ENCODE results near the gene SHCBP1. TPM values are rescaled to one million over a fixed set of nuclear protein-coding genes. Genes with fewer than 3 reads are reported as not detected.
A peak's percentile ranks its signal among the peaks of the same experiment; 100 is the strongest.

SHCBP1 gene
- total and polyA plus RNA-seq, 9 of the 15 experiments (the other 6 are each of a cell fraction or from before 2014, with no cell fraction given) = 6.2 to 29.6 (median 19.7) TPM

- TF ChIP-seq HMBOX1 (IDR thresholded peaks at IDR 0.05) (no peak), HMG20A (CRISPR knock-in tag; conservative IDR thresholded peaks at IDR 0.05) (no peak), ZNF609 (CRISPR knock-in tag; IDR thresholded peaks at IDR 0.05; ENCODE audit: borderline replicate concordance) (0 out of 2 replicates have a peak, but pooled peaks have one; percentile 73), KDM5B (IDR thresholded peaks at IDR 0.05; ENCODE audit: insufficient replicate concordance, low read depth, low read length) (peak; percentile 96), CREB1 (IDR thresholded peaks at IDR 0.05) (peak; percentile 83), CREB1 (CRISPR knock-in tag; IDR thresholded peaks at IDR 0.05) (peak; percentile 80), TBP (optimal IDR thresholded peaks at IDR 0.05; ENCODE audit: low read depth, low read length) (peak; percentile 81), ZNF551 (CRISPR knock-in tag; IDR thresholded peaks at IDR 0.05) (no peak), GABPB1 (CRISPR knock-in tag; IDR thresholded peaks at IDR 0.05) (peak; percentile 35; the same call in 1 of the 2 replicates), FOXP4 (CRISPR knock-in tag; IDR thresholded peaks at IDR 0.05; ENCODE audit: borderline replicate concordance) (no peak), ZNF41 (CRISPR knock-in tag; conservative IDR thresholded peaks at IDR 0.05) (no peak), E2F3 (CRISPR knock-in tag; IDR thresholded peaks at IDR 0.05) (peak; percentile 90), PRDM10 (IDR thresholded peaks at IDR 0.05; ENCODE audit: partially characterized antibody) (peak; percentile 65)
These were observed at the start of gene SHCBP1 (continued) for GRCh38 chr16:46621006-46621933.

Measured in K562 (cell line).